Upper lobe of right lung (tissue), 1 donor: Measurements from ENCODE around the gene LHCGR. TPM values are rescaled to one million over a fixed set of nuclear protein-coding genes. Genes with fewer than 3 reads are reported as not detected.

Source experiments
- ATAC-seq: fragments of 200-7000 bp; cut with Tn5 transposase; one replicate; pipeline ENCODE4 v1.9.1; 2020; ENCODE audit warnings: mild to moderate bottlenecking, moderate library complexity
- DNase-seq: peaks from one replicate; pipeline ENCODE4 v3.0.0-alpha.2; 2020
- H3K27ac ChIP-seq: fragments of 200-600 bp; one replicate; pipeline ENCODE4 v1.8.0; 2022
- H3K27me3 ChIP-seq: fragments of 200-600 bp; one replicate; pipeline ENCODE4 v1.8.0; 2022; ENCODE audit warnings: mild to moderate bottlenecking
- H3K36me3 ChIP-seq: fragments of 200-600 bp; one replicate; pipeline ENCODE4 v1.8.0; 2022
- H3K4me1 ChIP-seq: fragments of 200-600 bp; one replicate; pipeline ENCODE4 v1.8.0; 2022
- H3K4me3 ChIP-seq: fragments of 200-600 bp; one replicate; pipeline ENCODE4 v1.8.0; 2022; ENCODE audit warnings: mild to moderate bottlenecking
- H3K9me3 ChIP-seq: fragments of 200-600 bp; one replicate; pipeline ENCODE4 v1.8.0; 2022
- CTCF ChIP-seq: fragments of 200-600 bp; IDR thresholded peaks from one replicate; pipeline ENCODE4 v1.8.0; 2022; ENCODE audit warnings: antibody characterized with exemption
- intact Hi-C: fragments of 100-400 bp; cut with DNase I; formaldehyde crosslinking; loops from one replicate; pipeline ENCODE4 v1.11.0; 2022
- total RNA-seq: library from RNA; stranded (reverse); fragmentation: NEBNext Ultra II Directional; extraction: Animal tissue kit (Norgen Biotek cat#: 25700); gene quantifications from one replicate; pipeline ENCODE4 v1.2.1, GENCODE V29; 2021
- donor health status: DM: no; HTN: yes; CAD: no; lungs with severe emphysema.

LHCGR gene
- total RNA-seq, 1 donor from 2014 or later, result not detected

- no peak for TF ChIP-seq CTCF
- ATAC-seq (no peak), DNase-seq (no peak)
- Histone ChIP-seq H3K27me3 (no peaks in the 10 kb centered on the region), H3K9me3 (no peaks in the 10 kb centered on the region), H3K27ac (no peak overlapping the region), H3K4me3 (no peak overlapping the region), H3K36me3 (no peaks in the 10 kb centered on the region), H3K4me1 (peaks cover 2% of the 10 kb centered on the region)
- intact Hi-C loops, result no loop called here
Observed at GRCh38 chr2:48724278-48724677, 31.2 kb downstream of the LHCGR start.

- H3K27ac ChIP-seq, result no peak overlapping the region
- intact Hi-C loops, result no loop called here
- ATAC-seq (no peak), DNase-seq (no peak)
- H3K9me3 ChIP-seq, result no peaks in the 10 kb centered on the region
- no peaks in the 10 kb centered on the region for H3K36me3 ChIP-seq
- no peak for TF ChIP-seq CTCF
- no peak overlapping the region for H3K4me3 ChIP-seq
- H3K27me3 ChIP-seq, result no peaks in the 10 kb centered on the region
- H3K4me1 ChIP-seq, result peaks cover 2% of the 10 kb centered on the region
Observed at GRCh38 chr2:48723129-48723528, 32.4 kb downstream of the LHCGR start.

- H3K4me1 ChIP-seq, result peaks cover 2% of the 10 kb centered on the region
- no peak overlapping the region for H3K4me3 ChIP-seq
- no peak for ATAC-seq
- TF ChIP-seq CTCF, result no peak
- H3K27ac ChIP-seq, result no peak overlapping the region
- H3K9me3 ChIP-seq, result no peaks in the 10 kb centered on the region
- no peaks in the 10 kb centered on the region for H3K27me3 ChIP-seq
- intact Hi-C loops, result no loop called here
- DNase-seq, result no peak
- H3K36me3 ChIP-seq, result no peaks in the 10 kb centered on the region
Observed at GRCh38 chr2:48722391-48722790, 33.1 kb downstream of the LHCGR start.

GRCh38 chr2:48721158-48721557 lies 34.4 kb downstream of the LHCGR start:
- H3K4me3 ChIP-seq, result no peak overlapping the region
- intact Hi-C loops, result no loop called here

GRCh38 chr2:48719480-48720177 lies 35.9 kb downstream of the LHCGR start:
- ATAC-seq (peak; percentile 93), DNase-seq (no peak)
- Histone ChIP-seq H3K36me3 (no peaks in the 10 kb centered on the region), H3K9me3 (no peaks in the 10 kb centered on the region), H3K4me1 (peaks cover 9% of the 10 kb centered on the region), H3K4me3 (no peak overlapping the region), H3K27ac (peak overlapping the region; percentile 24), H3K27me3 (no peaks in the 10 kb centered on the region)
- intact Hi-C loops, result no loop called here
- no peak for TF ChIP-seq CTCF

More at GRCh38 chr2:48721158-48721557, 34.4 kb downstream of the LHCGR start:
- H3K36me3 ChIP-seq, result no peaks in the 10 kb centered on the region
- DNase-seq (no peak), ATAC-seq (peak; percentile 69)
- no peaks in the 10 kb centered on the region for H3K9me3 ChIP-seq
- H3K27me3 ChIP-seq, result no peaks in the 10 kb centered on the region
- peaks cover 2% of the 10 kb centered on the region for H3K4me1 ChIP-seq
- peak overlapping the region; percentile 24 for H3K27ac ChIP-seq
- no peak for TF ChIP-seq CTCF

GRCh38 chr2:48717846-48718245 lies 37.7 kb downstream of the LHCGR start:
- no peaks in the 10 kb centered on the region for H3K9me3 ChIP-seq
- H3K4me3 ChIP-seq, result no peak overlapping the region
- peaks cover 9% of the 10 kb centered on the region for H3K4me1 ChIP-seq
- H3K27ac ChIP-seq, result no peak overlapping the region
- ATAC-seq (no peak), DNase-seq (no peak)
- intact Hi-C loops, result no loop called here
- TF ChIP-seq CTCF, result no peak
- no peaks in the 10 kb centered on the region for H3K36me3 ChIP-seq
- H3K27me3 ChIP-seq, result no peaks in the 10 kb centered on the region
